Keratinocyte (primary cell): Measurements from ENCODE around the gene AGAP1. TPM values are rescaled to one million over a fixed set of nuclear protein-coding genes. Genes with fewer than 3 reads are reported as not detected.

Experiments used
- DNase-seq: peaks from one replicate; pipeline ENCODE4 v3.0.0-alpha.2; 2011; ENCODE audit warnings: low read depth, missing footprints, low spot score
- FAIRE-seq: peaks from 2 replicates; lab custom pipeline; 2011; peaks lifted over from hg19 to GRCh38; lab: Jason Lieb, UNC
- H2AFZ ChIP-seq: 2 replicates; pipeline ENCODE4 v1.6.0; 2012; ENCODE audit warnings: low read length, control low read depth, inconsistent platforms; ENCODE audit not compliant: control insufficient read depth
- H3K27ac ChIP-seq: 2 replicates; pipeline ENCODE4 v1.5.1; 2011; ENCODE audit warnings: low read length; ENCODE audit not compliant: control insufficient read depth, insufficient read depth
- H3K27me3 ChIP-seq: 3 replicates; pipeline ENCODE4 v1.6.0; 2011; ENCODE audit warnings: low read length; ENCODE audit not compliant: control insufficient read depth, insufficient read depth; ENCODE audit errors: extremely low read depth
- H3K36me3 ChIP-seq, 2 experiments: 2 replicates in 1 of 2; 3 replicates in 1 of 2; pipeline ENCODE4 v1.5.1; 2011; ENCODE audit warnings: low read length in 2 of 2, mild to moderate bottlenecking in 1 of 2; ENCODE audit not compliant: control insufficient read depth in 2 of 2, insufficient read depth in 2 of 2; ENCODE audit errors: extremely low read depth in 1 of 2
- H3K4me1 ChIP-seq: 3 replicates; pipeline ENCODE4 v1.5.1; 2011; ENCODE audit warnings: low read length; ENCODE audit not compliant: control insufficient read depth, insufficient read depth; ENCODE audit errors: extremely low read depth
- H3K4me2 ChIP-seq: 3 replicates; pipeline ENCODE4 v1.6.0; 2011; ENCODE audit warnings: low read depth, low read length; ENCODE audit not compliant: control insufficient read depth, insufficient read depth; ENCODE audit errors: extremely low read depth
- H3K4me3 ChIP-seq, 3 experiments: fragments of 200-600 bp in 1 of 3; sonication (generic) in 1 of 3; 2 replicates in 2 of 3; 3 replicates in 1 of 3; pipeline ENCODE4 v1.5.1; 2011 to 2016; ENCODE audit warnings: low read length in 3 of 3, mild to moderate bottlenecking in 3 of 3, control low read depth in 2 of 3, inconsistent platforms in 1 of 3, low read depth in 1 of 3, mixed read lengths in 1 of 3, mixed run types in 1 of 3, moderate library complexity in 1 of 3; ENCODE audit not compliant: control insufficient read depth in 2 of 3, insufficient read depth in 2 of 3; ENCODE audit errors: extremely low read depth in 1 of 3
- H3K79me2 ChIP-seq: 2 replicates; pipeline ENCODE4 v1.6.0; 2012; ENCODE audit warnings: low read length; ENCODE audit not compliant: control insufficient read depth, insufficient read depth
- H3K9ac ChIP-seq: 3 replicates; pipeline ENCODE4 v1.6.0; 2011; ENCODE audit warnings: low read length; ENCODE audit not compliant: control insufficient read depth, insufficient read depth; ENCODE audit errors: extremely low read depth
- H3K9me1 ChIP-seq: 3 replicates; pipeline ENCODE4 v1.6.0; 2011; ENCODE audit warnings: low read length; ENCODE audit not compliant: control insufficient read depth, insufficient read depth; ENCODE audit errors: extremely low read depth
- H3K9me3 ChIP-seq: 2 replicates; pipeline ENCODE4 v1.5.1; 2012; ENCODE audit warnings: low read depth, low read length; ENCODE audit not compliant: control insufficient read depth
- H4K20me1 ChIP-seq: 3 replicates; pipeline ENCODE4 v1.6.0; 2011; ENCODE audit warnings: low read length; ENCODE audit not compliant: control insufficient read depth, insufficient read depth; ENCODE audit errors: extremely low read depth
- CTCF ChIP-seq, 3 experiments: IDR thresholded peaks in 1 of 3; conservative IDR thresholded peaks in 1 of 3; optimal IDR thresholded peaks in 1 of 3; 2 replicates in 2 of 3; 3 replicates in 1 of 3; pipeline versions ENCODE3 to v1.5.1; 2011; ENCODE audit warnings: low read length in 3 of 3, mild to moderate bottlenecking in 3 of 3, moderate library complexity in 2 of 3, control low read depth in 1 of 3, inconsistent platforms in 1 of 3; ENCODE audit not compliant: insufficient read depth in 2 of 3; ENCODE audit errors: extremely low read depth in 1 of 3
- EZH2 ChIP-seq: IDR thresholded peaks from one replicate; pipeline ENCODE4 v1.6.1; 2012; ENCODE audit warnings: inconsistent platforms, mild to moderate bottlenecking, low read length, moderate library complexity
- dilution Hi-C: fragments of 300-500 bp; cut with MboI; formaldehyde crosslinking; loops from one replicate; pipeline ENCODE4 v1.7.0; 2020; ENCODE audit warnings: low sequenced_read_pairs; ENCODE audit not compliant: extremely low pct_ligation_motif_present
- polyA plus RNA-seq, 5 experiments: library from polyadenylated mRNA; depleted of rRNA in 3 of 5; stranded (reverse) in 3 of 5; stranded (forward) in 1 of 5; unstranded in 1 of 5; fragments of >200 nt; gene quantifications; 1 replicate in 1 of 5; 2 replicates in 3 of 5; 3 replicates in 1 of 5; pipeline versions ENCODE4 v1.2.1 to v1.2.3, GENCODE V29; 2011 to 2012; ENCODE audit warnings: missing spikeins in 2 of 5, low read depth in 1 of 5, low replicate concordance in 1 of 5

Gene AGAP1
- polyA plus RNA-seq, 1 donor (not counting 4 experiments of a cell fraction or from before 2014, with no cell fraction given): 12.6 TPM

- peaks cover 0 to 2% of the 10 kb centered on the region in 2 experiments for H3K36me3 ChIP-seq
- H3K4me3 ChIP-seq: no peak overlapping the region
- H3K9ac ChIP-seq: no peak overlapping the region
- no peaks in the 10 kb centered on the region for H3K27me3 ChIP-seq
- H4K20me1 ChIP-seq: no peaks in the 10 kb centered on the region
- no peak overlapping the region for H3K4me2 ChIP-seq
- dilution Hi-C loops: no loop called here
- no peaks in the 10 kb centered on the region for H3K4me1 ChIP-seq
- no peaks in the 10 kb centered on the region for H3K9me3 ChIP-seq
- no peaks in the 10 kb centered on the region for H3K9me1 ChIP-seq
- no peak overlapping the region for H2AFZ ChIP-seq
- DNase-seq (no peak), FAIRE-seq (no peak)
- H3K79me2 ChIP-seq: no peaks in the 10 kb centered on the region
- no peak for TF ChIP-seq CTCF (optimal IDR thresholded peaks at IDR 0.05 in 1 of 3, IDR thresholded peaks at IDR 0.05 in 1 of 3, conservative IDR thresholded peaks at IDR 0.05 in 1 of 3; ENCODE audit: extremely low read depth in 1 of 3, insufficient read depth in 2 of 3, low read length in 3 of 3)
- TF ChIP-seq EZH2: no peak
- H3K27ac ChIP-seq: no peak overlapping the region
These were observed 486.1 kb downstream of the AGAP1 start for GRCh38 chr2:235979753-235980435.

- DNase-seq (no peak), FAIRE-seq (no peak)
- no peak overlapping the region for H3K4me3 ChIP-seq
- H3K4me1 ChIP-seq: no peaks in the 10 kb centered on the region
- dilution Hi-C loops: no loop called here
- TF ChIP-seq CTCF (optimal IDR thresholded peaks at IDR 0.05 in 1 of 3, IDR thresholded peaks at IDR 0.05 in 1 of 3, conservative IDR thresholded peaks at IDR 0.05 in 1 of 3; ENCODE audit: extremely low read depth in 1 of 3, insufficient read depth in 2 of 3, low read length in 3 of 3) (peak in 1 of 3 experiments; percentile 7), EZH2 (no peak)
- no peak overlapping the region for H3K27ac ChIP-seq
- H3K27me3 ChIP-seq: no peaks in the 10 kb centered on the region
- no peak overlapping the region for H3K9ac ChIP-seq
- H3K9me3 ChIP-seq: no peaks in the 10 kb centered on the region
- no peak overlapping the region for H2AFZ ChIP-seq
- H3K79me2 ChIP-seq: no peaks in the 10 kb centered on the region
- H3K36me3 ChIP-seq: no peaks in the 10 kb centered on the region
- no peaks in the 10 kb centered on the region for H4K20me1 ChIP-seq
- no peaks in the 10 kb centered on the region for H3K9me1 ChIP-seq
- no peak overlapping the region for H3K4me2 ChIP-seq
These were observed 487.8 kb downstream of the AGAP1 start for GRCh38 chr2:235981631-235982030.
